ENCODE measurements around the gene HIVEP3. TPM values are rescaled to one million over a fixed set of nuclear protein-coding genes. Genes with fewer than 3 reads are reported as not detected.
A peak's percentile ranks its signal among the peaks of the same experiment; 100 is the strongest.
"Not testable (repeated sequence)": the region's sequence is repeated elsewhere in the genome, so short reads cannot be mapped to it uniquely, and the experiment has no call there.

HIVEP3 gene
- total RNA-seq, 5 donors from 2014 or later (not counting 1 experiment from before 2014, with no cell fraction given), result 7.0 to 15.3 (median 8.8) TPM

DNA sequence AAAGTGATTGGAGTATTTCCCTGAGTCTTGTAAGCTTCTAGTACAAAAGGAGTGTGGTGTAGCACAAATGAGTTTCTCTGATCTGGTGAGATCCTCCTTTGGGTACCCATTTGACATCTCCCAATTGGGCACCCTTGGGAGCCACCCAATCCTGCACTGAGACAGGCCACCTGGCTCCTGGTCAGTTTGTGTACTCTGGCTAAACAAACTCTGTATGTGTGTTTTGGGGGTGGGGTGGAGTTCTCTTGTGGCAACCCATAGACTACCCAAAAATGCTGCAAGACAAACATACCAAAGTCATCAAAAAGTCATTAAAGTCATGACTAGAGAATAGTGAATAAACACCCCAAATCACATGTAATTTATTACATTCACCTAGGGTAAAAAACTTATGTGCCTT lies 8.4 kb upstream of the HIVEP3 start:
- no peak overlapping the region for H3K4me3 ChIP-seq (ENCODE audit: control insufficient read depth in 1 of 2, extremely low read depth in 1 of 2, low read length in 1 of 2)
- H3K4me3 Mint-ChIP-seq, result no peak overlapping the region
- POLR2A ChIA-PET, result no interaction called here

DNA sequence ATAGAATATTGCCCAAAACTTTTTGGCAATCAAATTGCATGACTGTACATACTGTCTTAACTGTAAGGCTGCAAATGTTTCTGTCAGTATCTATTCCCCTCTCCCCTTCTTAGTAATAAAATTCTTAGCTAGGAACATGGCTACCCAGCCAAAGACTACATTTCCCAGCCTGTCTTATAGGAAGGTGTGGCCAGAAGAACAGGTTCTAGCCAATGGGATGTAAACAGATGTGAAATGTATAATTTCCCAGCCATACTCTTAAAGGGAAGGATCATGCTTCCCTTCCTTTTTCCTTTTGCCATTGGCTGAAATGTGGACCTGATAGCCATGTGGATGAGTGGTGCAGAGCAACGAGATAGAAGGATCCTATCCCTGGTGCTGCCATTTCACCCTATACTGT lies 7.0 kb upstream of the HIVEP3 start:
- ChIA-PET POLR2A (no interaction called here), CTCF (no interaction called here)
- Mint-ChIP-seq H3K36me3 (no peaks in the 10 kb centered on the region), H3K27me3 (no peaks in the 10 kb centered on the region), H3K27ac (no peak overlapping the region), H3K4me1 (peaks cover 5 to 19% (median 6%) of the 10 kb centered on the region in 3 donors), H3K9me3 (peaks cover 0 to 13% (median 6%) of the 10 kb centered on the region in 3 donors), H3K4me3 (no peak overlapping the region)
- Histone ChIP-seq H3K27ac (ENCODE audit: low read length) (no peak overlapping the region), H3K36me3 (ENCODE audit: control insufficient read depth in 2 of 2, extremely low read depth in 1 of 2, insufficient read depth in 1 of 2, low read length in 1 of 2) (no peaks in the 10 kb centered on the region), H3K4me1 (ENCODE audit: control insufficient read depth in 1 of 2, extremely low read depth in 1 of 2, insufficient read depth in 2 of 2, low read length in 2 of 2) (peaks cover 0 to under 1% of the 10 kb centered on the region in 2 experiments), H3K4me3 (ENCODE audit: control insufficient read depth in 1 of 2, extremely low read depth in 1 of 2, low read length in 1 of 2) (no peak overlapping the region), H3K27me3 (replicated peaks in 1 of 2; ENCODE audit: control insufficient read depth in 2 of 2, extremely low read depth in 1 of 2, insufficient read depth in 2 of 2, low read length in 1 of 2) (no peaks in the 10 kb centered on the region), H3K9me3 (no peaks in the 10 kb centered on the region)
- ATAC-seq (replicated peaks in 1 of 4) (peak in 1 of 4 experiments; percentile 52), DNase-seq (no peak)
- no CpG with 5 or more reads among the region's 1 CpG for WGBS (ENCODE audit: insufficient coverage)

More for the DNA sequence above, 8.4 kb upstream of the HIVEP3 start:
- H3K4me1 ChIP-seq (ENCODE audit: control insufficient read depth in 1 of 2, extremely low read depth in 1 of 2, insufficient read depth in 2 of 2, low read length in 2 of 2), result no peaks in the 10 kb centered on the region
- H3K9me3 ChIP-seq, result no peaks in the 10 kb centered on the region
- no peaks in the 10 kb centered on the region for H3K36me3 Mint-ChIP-seq
- H3K36me3 ChIP-seq (ENCODE audit: control insufficient read depth in 2 of 2, extremely low read depth in 1 of 2, insufficient read depth in 1 of 2, low read length in 1 of 2), result no peaks in the 10 kb centered on the region
- no peak overlapping the region for H3K27ac Mint-ChIP-seq
- DNase-seq, result no peak
- peaks cover 0 to 10% (median 6%) of the 10 kb centered on the region in 3 donors for H3K9me3 Mint-ChIP-seq
- H3K27me3 Mint-ChIP-seq, result no peaks in the 10 kb centered on the region
- no peak overlapping the region for H3K27ac ChIP-seq (ENCODE audit: low read length)
- H3K27me3 ChIP-seq (replicated peaks in 1 of 2; ENCODE audit: control insufficient read depth in 2 of 2, extremely low read depth in 1 of 2, insufficient read depth in 2 of 2, low read length in 1 of 2), result no peaks in the 10 kb centered on the region
- CTCF ChIA-PET, result interaction anchor here in 1 of 2 donors (0.6 kb wide), 1 partner anchor 264 kb away, joined by 3 read pairs; no protein-coding TSS in a partner anchor
- ATAC-seq (replicated peaks in 1 of 4), result no peak
- H3K4me1 Mint-ChIP-seq, result peaks cover 2 to 5% (median 2%) of the 10 kb centered on the region in 3 donors

DNA sequence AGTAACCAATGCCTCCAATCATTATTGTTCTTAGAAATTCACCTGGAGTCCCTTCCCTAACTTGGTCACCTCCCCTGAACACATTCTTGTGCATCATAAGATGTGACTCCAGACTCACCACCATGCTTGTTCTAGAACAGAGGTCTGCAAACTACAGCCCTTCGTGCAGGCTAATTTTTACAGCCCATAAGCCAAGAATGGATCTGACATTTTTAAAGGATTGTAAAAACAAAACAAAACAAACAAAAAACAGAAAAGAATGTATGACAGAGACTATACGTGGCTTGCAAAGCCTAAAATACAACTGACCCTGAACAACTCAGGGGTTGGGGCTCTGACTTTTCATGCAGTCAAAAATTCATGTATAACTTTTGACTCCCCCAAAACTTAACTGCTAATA lies 6.2 kb upstream of the HIVEP3 start:
- Mint-ChIP-seq H3K27me3 (peaks cover 0 to 3% of the 10 kb centered on the region in 2 donors), H3K9me3 (peaks cover 0 to 11% (median 6%) of the 10 kb centered on the region in 3 donors), H3K27ac (peak overlapping the region; percentile 25 to 37), H3K4me3 (no peak overlapping the region), H3K36me3 (no peaks in the 10 kb centered on the region), H3K4me1 (peaks cover 13 to 27% (median 14%) of the 10 kb centered on the region in 3 donors)
- ChIA-PET CTCF (no interaction called here), POLR2A (no interaction called here)
- Histone ChIP-seq H3K27ac (ENCODE audit: low read length) (no peak overlapping the region), H3K9me3 (no peaks in the 10 kb centered on the region), H3K4me1 (ENCODE audit: control insufficient read depth in 1 of 2, extremely low read depth in 1 of 2, insufficient read depth in 2 of 2, low read length in 2 of 2) (peaks cover 3 to 4% of the 10 kb centered on the region in 2 experiments), H3K4me3 (ENCODE audit: control insufficient read depth in 1 of 2, extremely low read depth in 1 of 2, low read length in 1 of 2) (no peak overlapping the region), H3K27me3 (replicated peaks in 1 of 2; ENCODE audit: control insufficient read depth in 2 of 2, extremely low read depth in 1 of 2, insufficient read depth in 2 of 2, low read length in 1 of 2) (no peaks in the 10 kb centered on the region), H3K36me3 (ENCODE audit: control insufficient read depth in 2 of 2, extremely low read depth in 1 of 2, insufficient read depth in 1 of 2, low read length in 1 of 2) (no peaks in the 10 kb centered on the region)
- ATAC-seq (replicated peaks in 1 of 4), result no peak
- WGBS (ENCODE audit: insufficient coverage), result no CpG with 5 or more reads among the region's 2 CpGs
- no peak for DNase-seq

DNA sequence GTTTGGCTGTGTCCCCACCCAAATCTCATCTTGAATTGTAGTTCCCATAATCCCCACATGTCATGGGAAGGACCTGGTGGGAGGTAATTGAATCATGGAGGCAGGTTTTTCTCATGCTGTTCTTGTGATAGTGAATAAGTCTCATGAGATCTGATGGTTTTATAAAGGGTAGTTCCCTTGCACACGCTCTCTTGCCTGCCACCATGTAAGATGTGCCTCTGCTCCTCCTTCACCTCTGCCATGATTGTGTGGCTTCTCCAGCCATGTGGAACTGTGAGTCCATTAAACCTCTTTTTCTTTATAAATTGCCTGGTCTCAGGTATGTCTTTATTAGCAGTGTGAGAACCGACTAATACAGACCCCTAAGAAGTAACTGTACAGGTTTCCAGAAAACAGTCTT lies 2.5 kb upstream of the HIVEP3 start:
- CTCF ChIA-PET; H3K27ac ChIP-seq (ENCODE audit: low read length); H3K27me3 Mint-ChIP-seq; H3K9me3 Mint-ChIP-seq; H3K27me3 ChIP-seq (replicated peaks in 1 of 2; ENCODE audit: control insufficient read depth in 2 of 2, extremely low read depth in 1 of 2, insufficient read depth in 2 of 2, low read length in 1 of 2); H3K36me3 ChIP-seq (ENCODE audit: control insufficient read depth in 2 of 2, extremely low read depth in 1 of 2, insufficient read depth in 1 of 2, low read length in 1 of 2); H3K4me3 ChIP-seq (ENCODE audit: control insufficient read depth in 1 of 2, extremely low read depth in 1 of 2, low read length in 1 of 2); DNase-seq; H3K9me3 ChIP-seq; ATAC-seq (replicated peaks in 1 of 4); H3K36me3 Mint-ChIP-seq; POLR2A ChIA-PET: not testable (repeated sequence)
- H3K27ac Mint-ChIP-seq, result peak overlapping the region in 1 of 2 donors; percentile 68
- peaks cover 29 to 37% of the 10 kb centered on the region in 2 experiments for H3K4me1 ChIP-seq (ENCODE audit: control insufficient read depth in 1 of 2, extremely low read depth in 1 of 2, insufficient read depth in 2 of 2, low read length in 2 of 2)
- peak overlapping the region in 1 of 3 donors; percentile 19 for H3K4me3 Mint-ChIP-seq
- WGBS (ENCODE audit: insufficient coverage), result no CpG with 5 or more reads among the region's 2 CpGs
- peaks cover 46 to 57% (median 47%) of the 10 kb centered on the region in 3 donors for H3K4me1 Mint-ChIP-seq

DNA sequence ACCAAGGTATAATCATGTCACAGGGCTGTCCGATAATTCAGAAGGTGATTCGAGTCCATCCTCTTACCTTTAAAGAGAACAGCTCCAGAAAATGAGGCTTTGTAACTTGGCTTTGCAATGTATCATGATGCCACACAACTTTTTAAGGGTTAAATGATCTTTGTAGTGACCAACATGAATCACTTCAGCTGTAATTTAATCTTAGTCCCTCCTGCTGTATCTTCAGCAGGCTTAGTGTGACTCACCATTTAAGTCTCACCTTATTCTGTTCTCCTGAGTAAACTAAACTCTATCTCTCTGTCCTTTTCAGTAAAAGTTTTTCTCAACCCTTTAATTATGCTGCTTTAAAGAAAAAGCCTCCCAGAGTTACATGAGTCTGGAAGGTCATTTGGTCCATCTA lies 1.9 kb upstream of the HIVEP3 start:
- POLR2A ChIA-PET, result interaction anchor here in 1 of 2 donors (0.5 to 1.3 kb wide), 3 partner anchors 11 to 253 kb away, joined by 4 to 5 read pairs (median 4); no protein-coding TSS in a partner anchor
- peaks cover 35 to 43% of the 10 kb centered on the region in 2 experiments for H3K4me1 ChIP-seq (ENCODE audit: control insufficient read depth in 1 of 2, extremely low read depth in 1 of 2, insufficient read depth in 2 of 2, low read length in 2 of 2)
- peak overlapping the region; percentile 97 for H3K27ac Mint-ChIP-seq
- CTCF ChIA-PET, result interaction anchor here in 1 of 2 donors (0.7 to 5.2 kb wide), 5 partner anchors 11 to 108 kb away, joined by 3 to 37 read pairs (median 5); no protein-coding TSS in a partner anchor
- ATAC-seq (replicated peaks in 1 of 4), result no peak
- H3K4me1 Mint-ChIP-seq, result peaks cover 51 to 60% (median 51%) of the 10 kb centered on the region in 3 donors
- H3K36me3 Mint-ChIP-seq, result no peaks in the 10 kb centered on the region
- H3K9me3 ChIP-seq, result no peaks in the 10 kb centered on the region
- peaks cover 0 to 9% (median 6%) of the 10 kb centered on the region in 3 donors for H3K9me3 Mint-ChIP-seq
- H3K36me3 ChIP-seq (ENCODE audit: control insufficient read depth in 2 of 2, extremely low read depth in 1 of 2, insufficient read depth in 1 of 2, low read length in 1 of 2), result no peaks in the 10 kb centered on the region
- H3K4me3 Mint-ChIP-seq, result peak overlapping the region; percentile 88 to 91 (median 90)
- peak overlapping the region; percentile 79 for H3K27ac ChIP-seq (ENCODE audit: low read length)
- H3K27me3 Mint-ChIP-seq, result peaks cover 0 to 3% of the 10 kb centered on the region in 2 donors
- no peaks in the 10 kb centered on the region for H3K27me3 ChIP-seq (replicated peaks in 1 of 2; ENCODE audit: control insufficient read depth in 2 of 2, extremely low read depth in 1 of 2, insufficient read depth in 2 of 2, low read length in 1 of 2)
- no peak for DNase-seq
- H3K4me3 ChIP-seq (ENCODE audit: control insufficient read depth in 1 of 2, extremely low read depth in 1 of 2, low read length in 1 of 2), result no peak overlapping the region
- no CpG with 5 or more reads among the region's 2 CpGs for WGBS (ENCODE audit: insufficient coverage)

DNA sequence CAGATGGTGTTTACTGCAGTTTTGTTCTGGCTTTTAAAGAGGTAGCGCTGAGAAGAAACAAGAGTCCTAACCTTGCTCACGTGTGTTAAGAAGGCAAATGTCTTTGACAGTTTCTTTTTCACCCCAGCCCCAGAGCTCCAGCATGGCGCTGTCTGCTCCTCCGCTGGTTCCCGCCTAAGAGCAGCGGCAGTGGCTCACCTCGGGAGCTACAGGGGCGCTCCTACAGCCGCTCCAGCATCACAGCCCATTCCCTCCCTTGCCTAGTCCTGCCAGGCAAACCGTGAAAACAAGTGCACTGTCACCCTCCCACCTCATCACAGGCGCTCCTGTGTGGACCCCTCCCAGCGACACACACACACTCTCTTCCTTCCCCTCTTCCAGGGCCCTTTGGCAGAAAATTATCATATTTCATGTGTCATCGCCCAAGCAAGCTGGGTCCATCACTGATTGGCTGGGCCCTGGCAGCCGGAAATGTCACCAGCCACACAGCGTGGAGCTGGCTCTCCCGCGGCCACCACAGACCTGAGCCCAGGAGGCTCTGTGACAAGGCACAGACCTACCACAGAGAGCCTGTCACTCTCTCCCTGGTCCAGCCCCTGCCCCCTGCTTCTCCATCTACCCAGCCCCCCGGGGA lies 1.2 kb upstream of the HIVEP3 start:
- peak; percentile 83 to 86 (median 86) for ATAC-seq (replicated peaks in 1 of 4)
- no peaks in the 10 kb centered on the region for H3K36me3 ChIP-seq (ENCODE audit: control insufficient read depth in 2 of 2, extremely low read depth in 1 of 2, insufficient read depth in 1 of 2, low read length in 1 of 2)
- peaks cover 0 to 3% of the 10 kb centered on the region in 2 donors for H3K27me3 Mint-ChIP-seq
- H3K4me1 Mint-ChIP-seq, result peaks cover 58 to 68% (median 59%) of the 10 kb centered on the region in 3 donors
- POLR2A ChIA-PET, result interaction anchor here (0.5 to 1.3 kb wide), 4 partner anchors 10 to 254 kb away, joined by 3 to 5 read pairs (median 4); no protein-coding TSS in a partner anchor
- H3K36me3 Mint-ChIP-seq, result no peaks in the 10 kb centered on the region
- peak overlapping the region; percentile 79 for H3K27ac ChIP-seq (ENCODE audit: low read length)
- no peaks in the 10 kb centered on the region for H3K27me3 ChIP-seq (replicated peaks in 1 of 2; ENCODE audit: control insufficient read depth in 2 of 2, extremely low read depth in 1 of 2, insufficient read depth in 2 of 2, low read length in 1 of 2)
- CTCF ChIA-PET, result interaction anchor here (0.6 to 5.2 kb wide), 8 partner anchors 10 to 116 kb away, joined by 3 to 37 read pairs (median 5); no protein-coding TSS in a partner anchor
- H3K4me3 ChIP-seq (ENCODE audit: control insufficient read depth in 1 of 2, extremely low read depth in 1 of 2, low read length in 1 of 2), result peak overlapping the region; percentile 58 to 72
- H3K4me3 Mint-ChIP-seq, result peak overlapping the region; percentile 88 to 91 (median 90)
- under 1% methylated on average over 12 of the region's 18 CpGs for WGBS (ENCODE audit: insufficient coverage)
- peaks cover 0 to 9% (median 6%) of the 10 kb centered on the region in 3 donors for H3K9me3 Mint-ChIP-seq
- peak; percentile 55 to 85 (median 74) for DNase-seq
- H3K4me1 ChIP-seq (ENCODE audit: control insufficient read depth in 1 of 2, extremely low read depth in 1 of 2, insufficient read depth in 2 of 2, low read length in 2 of 2), result peaks cover 43 to 47% of the 10 kb centered on the region in 2 experiments
- H3K27ac Mint-ChIP-seq, result peak overlapping the region; percentile 97
- no peaks in the 10 kb centered on the region for H3K9me3 ChIP-seq

Data from T-cell (primary cell).